Stimulated activated CD4-positive, alpha-beta T cell treated with anti-CD3 and anti-CD28 coated beads, Interleukin-15, amount 100 ng/mL, for 48 hours (primary cell): ENCODE results near the gene DDX53.

Experiments
- DNase-seq, 2 donors: peaks; one replicate each; pipeline ENCODE4 v3.0.0-alpha.2; 2020; ENCODE audit warnings: low read depth in 2 of 2

The DDX53 gene

DNA sequence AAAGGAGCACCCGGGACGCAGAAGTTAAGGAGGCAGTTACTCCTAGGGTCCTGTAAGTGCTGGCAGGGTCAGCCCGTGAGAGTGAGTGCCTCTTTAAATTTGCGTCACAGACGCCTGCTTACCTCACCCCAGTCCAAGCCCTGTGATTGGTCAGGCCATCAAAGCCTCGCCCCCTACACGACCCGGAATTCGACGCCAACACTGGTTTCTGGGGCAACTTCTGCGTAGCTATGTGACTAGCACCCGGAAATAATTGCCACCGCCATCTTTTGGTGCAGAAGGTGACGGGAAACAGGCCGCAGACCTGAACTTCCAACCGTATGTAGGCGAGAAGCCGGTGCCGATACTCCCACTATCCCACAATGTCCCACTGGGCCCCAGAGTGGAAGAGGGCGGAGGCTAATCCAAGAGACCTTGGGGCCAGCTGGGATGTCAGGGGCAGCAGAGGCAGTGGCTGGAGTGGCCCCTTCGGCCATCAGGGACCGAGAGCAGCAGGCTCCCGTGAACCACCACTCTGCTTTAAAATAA is at the start of gene DDX53:
DDX53 (plus strand) TSS at position 265 of the 528 bp plus-strand sequence; CDS start at position 363, 98 bp downstream.
- no peak for DNase-seq

- no peak for DNase-seq
Observed at GRCh38 chrX:22950269-22951266, 49.2 kb upstream of the DDX53 start.

DNA sequence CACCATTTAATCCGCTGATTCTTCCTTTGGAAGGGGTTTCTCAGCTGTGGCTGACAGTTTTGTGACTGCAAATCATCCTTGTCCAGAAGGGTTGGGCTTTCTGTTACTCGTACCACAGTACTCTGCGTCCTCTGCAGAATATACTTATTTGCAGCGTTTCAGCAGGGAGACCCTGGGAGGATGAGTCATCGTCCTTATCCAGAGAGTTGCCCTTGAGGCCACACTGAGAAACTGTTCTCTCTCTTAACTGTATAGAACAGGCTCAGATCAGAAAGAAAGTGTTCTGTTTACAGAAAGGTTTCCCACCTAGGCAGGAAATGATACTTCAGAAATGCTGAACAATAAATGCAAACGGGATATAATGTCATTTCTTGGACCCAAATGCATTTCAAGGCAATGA is 47.8 kb upstream of the DDX53 start:
- no peak for DNase-seq

DNA sequence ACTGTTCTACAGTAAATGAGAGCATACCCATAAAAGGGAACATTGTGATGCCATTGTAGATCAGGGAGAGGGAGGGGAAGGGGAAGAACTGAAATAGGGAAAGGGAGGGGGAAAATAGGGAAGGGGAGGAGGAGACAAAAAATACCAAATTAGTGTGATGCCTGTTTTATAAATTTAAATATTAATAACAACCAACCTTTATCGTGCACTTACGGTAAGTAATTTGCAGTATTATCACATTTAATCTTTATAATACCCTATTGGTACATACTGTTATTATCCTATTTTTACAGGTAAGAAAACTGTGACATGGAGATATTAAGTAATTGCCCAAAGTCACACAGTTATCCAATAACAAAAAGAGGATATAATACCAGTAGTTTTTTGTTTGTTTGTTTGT is 41.5 kb upstream of the DDX53 start:
- no peak for DNase-seq

DNA sequence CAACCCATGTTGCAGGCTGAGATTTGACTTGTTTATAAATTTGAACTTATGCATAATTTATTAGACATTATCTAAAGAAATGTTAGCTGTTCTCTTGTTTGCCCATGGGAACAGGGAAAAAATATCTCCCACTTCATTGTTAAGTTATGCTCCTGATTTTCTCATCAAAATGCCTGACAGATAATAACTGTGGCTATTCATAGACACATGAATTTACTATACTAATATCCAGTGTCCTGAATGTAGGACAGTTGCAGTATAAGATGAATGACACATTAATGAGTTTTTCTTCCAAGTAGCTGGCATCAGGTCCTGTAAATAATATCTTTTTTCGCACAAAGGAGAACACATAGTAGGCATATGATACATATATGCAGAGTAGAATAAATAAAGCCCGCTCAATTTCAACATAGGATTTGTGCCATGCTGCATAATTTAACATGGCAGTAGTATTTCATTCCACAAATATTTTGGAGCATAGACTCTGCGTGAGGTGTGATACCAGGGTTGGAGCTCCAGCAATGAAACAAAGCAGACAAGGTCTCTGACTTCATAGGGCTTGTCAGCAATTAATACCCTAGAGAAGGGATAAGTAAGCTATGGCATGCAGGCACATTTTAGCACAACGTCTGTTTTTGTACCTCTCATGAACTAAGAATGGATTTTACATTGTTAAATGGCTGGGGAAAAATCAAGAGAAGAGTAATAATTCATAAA is 40.4 kb upstream of the DDX53 start:
- DNase-seq: no peak

DNA sequence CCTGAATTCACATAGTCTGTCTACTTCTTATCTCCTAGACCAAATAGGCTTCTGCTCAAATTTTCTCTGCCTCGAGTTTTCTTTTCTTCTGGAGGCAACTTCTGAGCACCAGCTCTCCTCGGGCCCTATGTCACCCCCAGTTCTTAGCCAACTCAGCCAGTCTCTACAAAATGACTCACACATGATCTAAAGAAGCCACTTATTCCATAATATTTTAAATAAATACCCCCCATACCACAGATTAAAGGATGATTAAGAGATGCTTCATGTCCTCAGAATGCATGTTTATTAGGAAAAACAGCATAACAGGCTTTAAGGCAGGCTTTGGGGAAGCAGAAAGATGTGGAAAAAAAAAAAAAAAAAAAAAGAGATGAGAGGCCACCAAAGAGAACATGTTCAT is 36.6 kb upstream of the DDX53 start:
- DNase-seq: no peak

DNA sequence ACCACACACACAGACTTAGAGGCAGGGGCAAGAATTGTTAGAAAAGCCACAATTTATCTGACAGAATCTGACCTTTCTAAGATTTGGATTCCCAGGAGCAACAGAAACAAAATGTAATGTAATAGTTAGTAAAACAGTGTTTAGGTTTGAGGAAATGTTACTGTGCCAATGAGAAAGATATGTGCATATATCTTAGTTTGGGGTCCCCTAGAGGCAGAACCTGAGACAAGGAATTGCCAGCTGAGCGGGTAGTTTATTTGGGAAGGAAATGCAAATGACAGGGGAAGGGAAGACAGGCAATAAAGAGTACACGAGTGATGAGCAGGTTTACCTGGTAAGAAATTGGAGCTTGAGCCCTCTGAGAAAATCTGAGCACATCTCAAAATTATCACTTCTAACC is 31.3 kb upstream of the DDX53 start:
- no peak for DNase-seq

DNA sequence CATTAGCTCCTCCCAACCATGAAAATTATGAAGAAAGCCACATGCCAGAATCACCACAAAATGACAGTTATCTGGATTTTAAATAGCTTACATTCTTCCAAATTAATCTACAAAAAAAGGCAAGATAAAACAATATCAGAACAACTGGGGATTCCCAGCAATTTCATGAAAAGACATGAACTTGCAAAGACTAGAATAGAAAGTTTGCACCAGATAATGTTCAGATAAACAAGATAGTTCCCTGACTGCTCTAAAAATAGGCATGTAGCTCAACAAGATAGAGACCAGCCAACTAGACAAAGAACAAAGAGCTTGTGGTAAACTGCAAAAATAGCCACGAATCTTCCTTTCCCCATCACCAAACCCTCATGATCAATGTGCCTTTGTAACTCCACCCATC is 30.3 kb upstream of the DDX53 start:
- no peak for DNase-seq

GRCh38 chrX:22970861-22971260 is 28.9 kb upstream of the DDX53 start:
- no peak for DNase-seq

DNA sequence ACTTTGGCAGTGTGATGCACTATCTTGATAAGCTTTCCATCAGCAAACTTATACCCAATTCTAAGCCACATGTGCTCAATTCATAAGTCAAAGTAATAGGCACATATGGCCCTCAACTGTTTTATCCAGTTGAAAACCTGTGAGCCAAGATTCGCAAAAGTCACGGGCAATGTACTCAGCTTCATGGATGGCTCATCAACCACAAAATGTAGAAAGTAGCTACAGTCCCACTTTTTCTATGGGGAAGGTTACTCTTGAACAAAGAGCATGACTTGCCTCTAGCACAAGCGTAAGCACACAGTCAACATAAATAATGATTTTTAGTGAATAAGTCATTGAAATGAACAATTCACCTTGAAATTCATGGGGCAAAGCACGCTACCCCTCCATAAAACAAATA is 25.1 kb upstream of the DDX53 start:
- DNase-seq: no peak

DNA sequence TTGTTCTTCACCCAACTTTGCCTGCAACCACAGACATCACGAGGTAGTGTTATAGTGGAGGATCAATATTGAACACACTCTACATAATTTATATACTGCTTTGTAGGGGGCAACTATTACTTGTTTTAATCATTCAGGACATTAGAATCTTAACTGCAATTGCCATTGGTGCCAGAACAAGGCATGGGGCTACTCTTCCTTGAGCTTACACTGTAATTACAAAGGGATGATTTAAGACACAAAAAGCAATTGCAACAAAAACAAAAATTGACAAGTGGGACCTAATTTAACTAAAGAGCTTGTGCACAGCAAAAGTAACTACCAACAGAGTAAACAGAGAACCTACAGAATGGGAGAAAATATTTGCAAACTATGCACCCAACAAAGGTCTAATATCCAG is 24.0 kb upstream of the DDX53 start:
- DNase-seq: no peak

DNA sequence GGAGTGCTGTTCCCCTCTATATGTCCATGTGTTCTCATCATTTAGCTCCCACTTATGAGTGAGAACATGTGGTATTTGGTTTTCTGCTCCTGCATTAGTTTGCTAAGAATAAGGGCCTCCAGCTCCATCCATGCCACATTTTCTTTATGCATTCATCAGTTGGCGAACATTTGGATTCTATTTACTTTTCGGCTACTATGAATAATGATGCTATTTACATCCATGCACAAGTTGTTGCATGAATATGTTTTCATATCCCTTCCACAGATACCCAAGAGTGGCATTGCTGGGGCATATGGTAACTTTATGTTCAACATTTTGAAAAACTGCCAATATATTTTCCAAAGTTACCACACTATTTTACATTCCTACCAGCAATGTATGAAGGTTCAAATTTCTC is 13.8 kb upstream of the DDX53 start:
- no peak for DNase-seq

DNA sequence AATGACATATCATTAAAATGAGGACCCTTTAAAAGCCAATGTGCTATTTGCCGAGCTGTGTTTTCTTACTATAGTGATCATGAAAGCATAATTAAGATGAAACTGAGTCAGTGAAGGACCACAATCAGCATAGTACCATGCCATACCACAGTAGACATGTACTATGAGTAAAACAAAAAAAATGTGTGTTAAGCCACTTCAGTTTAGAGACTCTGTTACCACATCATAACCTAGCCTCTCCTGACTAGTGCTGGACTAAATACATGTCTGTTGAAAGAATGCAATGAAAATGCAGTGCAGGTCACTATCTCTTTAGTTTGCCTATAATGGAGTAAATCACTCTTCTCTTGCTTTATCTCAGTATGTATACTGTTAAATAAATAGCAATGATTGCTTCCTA is 12.3 kb upstream of the DDX53 start:
- no peak for DNase-seq

DNA sequence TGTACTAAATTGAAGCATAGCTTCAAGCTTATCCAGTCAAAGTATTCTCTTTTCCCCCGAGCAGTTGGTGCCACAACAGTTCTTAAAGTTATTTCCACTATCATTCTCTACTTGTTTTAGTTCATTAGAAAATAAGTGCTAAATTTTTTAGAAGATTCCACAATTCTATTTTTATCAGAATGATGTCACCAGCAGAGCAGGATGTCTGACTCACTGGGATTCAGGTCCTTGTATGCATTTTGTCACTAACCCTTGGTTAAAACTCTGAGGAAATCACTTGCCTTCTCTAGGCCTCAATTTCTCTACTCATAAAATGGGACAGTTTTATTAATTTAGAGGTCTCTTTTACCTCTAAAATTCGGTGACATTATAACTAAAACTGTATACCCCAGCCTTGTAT is 3.4 kb downstream of the DDX53 start:
- no peak for DNase-seq

DNA sequence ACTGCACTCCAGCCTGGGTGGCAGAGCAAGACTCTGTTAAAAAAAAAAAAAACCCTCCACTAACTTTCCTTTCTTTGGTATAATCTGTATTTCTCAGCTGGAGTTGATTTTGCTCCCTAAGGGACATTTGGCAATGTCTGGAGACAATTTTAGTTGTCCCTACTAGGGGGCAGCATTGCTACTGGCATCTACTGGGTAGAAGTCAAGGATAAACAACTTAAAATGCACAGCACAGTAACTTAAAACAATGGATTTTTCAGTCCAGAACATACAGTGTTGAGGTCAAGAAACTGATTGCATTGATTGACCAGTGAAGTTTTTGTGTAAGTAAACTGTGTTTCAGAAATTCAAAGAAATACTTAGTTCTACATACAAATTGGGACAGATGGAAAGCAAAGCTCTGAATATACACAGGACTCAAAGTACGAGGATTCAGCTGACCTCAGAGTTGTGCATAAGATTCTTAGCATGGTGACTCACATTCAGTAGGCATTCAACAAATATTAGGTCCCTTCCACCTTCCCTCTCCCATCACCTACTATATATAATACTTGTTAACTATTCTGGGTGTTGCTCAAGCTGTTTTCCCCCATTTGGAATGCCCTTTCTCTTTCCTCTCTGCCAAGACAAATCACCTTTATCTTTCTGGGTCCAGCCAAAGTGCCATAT is 8.8 kb downstream of the DDX53 start:
- DNase-seq: no peak

- no peak for DNase-seq
Observed at GRCh38 chrX:23012162-23012561, 12.4 kb downstream of the DDX53 start.

- DNase-seq: no peak
Observed at GRCh38 chrX:23012636-23013035, 12.9 kb downstream of the DDX53 start.

DNA sequence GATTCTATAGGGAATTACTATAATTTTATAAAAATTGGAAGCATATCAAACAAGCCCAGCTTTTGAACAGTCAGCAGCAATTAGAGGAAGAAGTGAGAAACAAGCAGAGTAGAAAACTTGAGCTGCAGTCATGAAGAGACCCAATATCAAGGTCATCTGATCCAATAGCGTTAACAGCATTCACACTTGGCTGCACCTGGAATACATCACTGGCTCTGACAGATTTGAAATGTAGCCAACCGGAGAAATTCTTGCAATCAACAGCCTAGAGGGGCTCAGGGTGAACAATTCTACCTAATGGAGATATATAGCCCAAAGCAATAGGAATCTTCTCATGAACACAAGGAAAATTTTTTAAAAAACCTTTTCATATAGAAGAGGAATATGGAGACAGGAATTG is 13.6 kb downstream of the DDX53 start:
- no peak for DNase-seq

- no peak for DNase-seq
Observed at GRCh38 chrX:23031600-23031999, 31.8 kb downstream of the DDX53 start.

GRCh38 chrX:23035493-23035892 is 35.7 kb downstream of the DDX53 start:
- no peak for DNase-seq

DNA sequence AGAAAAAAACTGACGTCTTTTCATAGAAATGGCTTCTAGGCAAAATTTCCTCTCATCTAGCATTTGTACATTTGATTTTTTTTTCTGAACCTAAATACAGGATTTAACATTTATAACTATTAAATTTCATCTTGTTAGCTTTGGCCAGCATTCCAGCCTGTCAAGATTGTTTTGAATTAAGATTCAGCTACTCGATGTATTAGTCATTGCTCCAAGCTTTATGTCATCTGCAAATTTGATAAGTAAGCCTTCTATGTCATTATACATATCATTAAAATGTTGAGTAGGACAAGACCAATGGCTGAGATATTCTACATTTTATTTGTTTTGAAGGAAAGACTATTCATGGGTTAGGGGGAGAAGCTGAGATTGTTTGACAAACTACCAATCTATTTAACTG is 46.7 kb downstream of the DDX53 start:
- no peak for DNase-seq
